CD8-positive, alpha-beta memory T cell (primary cell): ENCODE measurements around the gene DPCD. TPM values are rescaled to one million over a fixed set of nuclear protein-coding genes. Genes with fewer than 3 reads are reported as not detected.

Source experiments
- CTCF ChIA-PET: fragments of 350-600 bp; sonication (Branson Sonifier 250); formaldehyde crosslinking; loops from one replicate; lab custom pipeline; 2021; ENCODE audit warnings: antibody characterized with exemption; lab: Charles Lee
- POLR2A ChIA-PET: fragments of 350-600 bp; sonication (Branson Sonifier 250); formaldehyde crosslinking; loops from one replicate; lab custom pipeline; 2021; ENCODE audit warnings: antibody characterized with exemption; lab: Charles Lee
- DNase-seq, 5 donors: peaks; one replicate each; pipeline versions ENCODE4 v3.0.0 to v3.0.0-alpha.2; 2020 to 2022; ENCODE audit warnings: mixed read lengths in 1 of 5
- H3K27ac ChIP-seq: one replicate; pipeline ENCODE4 v1.7.0; 2013; ENCODE audit warnings: low read depth, mild to moderate bottlenecking, low read length, moderate library complexity
- H3K27me3 ChIP-seq: 2 replicates; pipeline ENCODE4 v1.7.0; 2013; ENCODE audit warnings: low read length, mild to moderate bottlenecking; ENCODE audit not compliant: insufficient read depth, poor library complexity, severe bottlenecking
- H3K36me3 ChIP-seq: 2 replicates; pipeline ENCODE4 v1.7.0; 2013; ENCODE audit warnings: mild to moderate bottlenecking, low read length, moderate library complexity; ENCODE audit not compliant: insufficient read depth
- H3K4me1 ChIP-seq: 2 replicates; pipeline ENCODE4 v1.7.0; 2013; ENCODE audit warnings: mild to moderate bottlenecking, low read length, moderate library complexity; ENCODE audit not compliant: insufficient read depth
- H3K4me3 ChIP-seq: 2 replicates; pipeline ENCODE4 v1.7.0; 2013; ENCODE audit warnings: mild to moderate bottlenecking, low read length
- H3K9me3 ChIP-seq: 2 replicates; pipeline ENCODE4 v1.7.0; 2013; ENCODE audit warnings: mild to moderate bottlenecking, low read length
- H3K27ac Mint-ChIP-seq, 8 donors: one replicate each; pipeline ENCODE4 v1.8.0; 2020 to 2021; ENCODE audit warnings: mixed read lengths in 8 of 8, mild to moderate bottlenecking in 6 of 8, inconsistent platforms in 3 of 8, moderate library complexity in 3 of 8
- H3K27me3 Mint-ChIP-seq, 2 donors: one replicate each; pipeline ENCODE4 v1.8.0; 2020 to 2021; ENCODE audit warnings: mixed read lengths in 2 of 2, mild to moderate bottlenecking in 1 of 2, moderate library complexity in 1 of 2
- H3K36me3 Mint-ChIP-seq, 3 donors: one replicate each; pipeline ENCODE4 v1.8.0; 2020 to 2021; ENCODE audit warnings: mixed read lengths in 3 of 3, inconsistent platforms in 1 of 3, mild to moderate bottlenecking in 1 of 3
- H3K4me1 Mint-ChIP-seq, 3 donors: one replicate each; pipeline ENCODE4 v1.8.0; 2020 to 2021; ENCODE audit warnings: mixed read lengths in 3 of 3, inconsistent platforms in 1 of 3, mild to moderate bottlenecking in 1 of 3
- H3K4me3 Mint-ChIP-seq, 7 donors: one replicate each; pipeline ENCODE4 v1.8.0; 2020 to 2021; ENCODE audit warnings: mixed read lengths in 7 of 7, mild to moderate bottlenecking in 6 of 7, moderate library complexity in 4 of 7, inconsistent platforms in 2 of 7
- H3K9me3 Mint-ChIP-seq, 5 donors: one replicate each; pipeline ENCODE4 v1.8.0; 2020 to 2022; ENCODE audit warnings: mixed read lengths in 5 of 5, mild to moderate bottlenecking in 3 of 5, moderate library complexity in 2 of 5, inconsistent platforms in 1 of 5
- polyA plus RNA-seq: library from polyadenylated mRNA; unstranded; fragments of 300-500 nt; fragmentation: Illumina TruSeq; gene quantifications from one replicate; pipeline ENCODE4 v1.2.3, GENCODE V29; 2021
- total RNA-seq, 2 experiments: library from RNA; stranded (reverse); gene quantifications; one replicate each; pipeline ENCODE4 v1.2.3, GENCODE V29; 2021

Gene DPCD
- total and polyA plus RNA-seq, 3 experiments from 2014 or later: 0.75 to 22.6 (median 21.0) TPM

GRCh38 chr10:101601541-101601940 is 13.4 kb downstream of the DPCD start:
- Mint-ChIP-seq H3K36me3 (peaks cover 0 to 26% (median 3%) of the 10 kb centered on the region in 3 donors), H3K27ac (peak overlapping the region in 1 of 8 donors; percentile 11), H3K4me3 (no peak overlapping the region), H3K27me3 (peaks cover 0 to 3% of the 10 kb centered on the region in 2 donors), H3K9me3 (no peaks in the 10 kb centered on the region), H3K4me1 (no peaks in the 10 kb centered on the region)
- DNase-seq: no peak
- ChIA-PET CTCF (interaction anchor here (1.3 to 3.8 kb wide), 2 partner anchors 21 to 180 kb away, joined by 3 to 14 read pairs; no protein-coding TSS in a partner anchor), POLR2A (no interaction called here)
- Histone ChIP-seq H3K9me3 (no peaks in the 10 kb centered on the region), H3K27me3 (no peaks in the 10 kb centered on the region), H3K27ac (no peak overlapping the region), H3K4me3 (no peak overlapping the region), H3K36me3 (no peaks in the 10 kb centered on the region), H3K4me1 (no peaks in the 10 kb centered on the region)

- POLR2A ChIA-PET: interaction anchor here (0.7 kb wide), 1 partner anchor 388 kb away, joined by 4 read pairs; no protein-coding TSS in a partner anchor
- peak; percentile 14 to 60 (median 29) for DNase-seq
- Mint-ChIP-seq H3K27me3 (peaks cover 0 to 3% of the 10 kb centered on the region in 2 donors), H3K27ac (peak overlapping the region in 3 of 8 donors; percentile 21 to 42 (median 22)), H3K4me1 (no peaks in the 10 kb centered on the region), H3K9me3 (no peaks in the 10 kb centered on the region), H3K4me3 (no peak overlapping the region), H3K36me3 (peaks cover 0 to 37% (median 3%) of the 10 kb centered on the region in 3 donors)
- no peaks in the 10 kb centered on the region for H3K27me3 ChIP-seq
- no peaks in the 10 kb centered on the region for H3K36me3 ChIP-seq
- no peaks in the 10 kb centered on the region for H3K9me3 ChIP-seq
- no peaks in the 10 kb centered on the region for H3K4me1 ChIP-seq
- CTCF ChIA-PET: interaction anchor here (0.9 to 3.8 kb wide), 7 partner anchors 8 to 179 kb away, joined by 3 to 14 read pairs (median 3); partner anchors contain the start of genes DPCD and POLL
- H3K27ac ChIP-seq: no peak overlapping the region
- H3K4me3 ChIP-seq: no peak overlapping the region
Measured at GRCh38 chr10:101602761-101603398, 14.8 kb downstream of the DPCD start.

- peaks cover 0 to 3% of the 10 kb centered on the region in 2 donors for H3K27me3 Mint-ChIP-seq
- CTCF ChIA-PET: no interaction called here
- no peaks in the 10 kb centered on the region for H3K9me3 Mint-ChIP-seq
- Histone ChIP-seq H3K27me3 (no peaks in the 10 kb centered on the region), H3K4me1 (no peaks in the 10 kb centered on the region), H3K27ac (no peak overlapping the region), H3K9me3 (no peaks in the 10 kb centered on the region), H3K4me3 (no peak overlapping the region), H3K36me3 (peaks cover 29% of the 10 kb centered on the region)
- H3K4me3 Mint-ChIP-seq: no peak overlapping the region
- H3K4me1 Mint-ChIP-seq: peaks cover 0 to 3% (median 0%) of the 10 kb centered on the region in 3 donors
- H3K36me3 Mint-ChIP-seq: peaks cover 0 to 77% (median 6%) of the 10 kb centered on the region in 3 donors
- peak overlapping the region in 2 of 8 donors; percentile 24 to 42 for H3K27ac Mint-ChIP-seq
- DNase-seq: no peak
- POLR2A ChIA-PET: no interaction called here
Measured at GRCh38 chr10:101607124-101607523, 19.0 kb downstream of the DPCD start.

GRCh38 chr10:101609481-101609880 is 21.4 kb downstream of the DPCD start:
- H3K27ac Mint-ChIP-seq: peak overlapping the region in 2 of 8 donors; percentile 29 to 34
- no peak overlapping the region for H3K4me3 ChIP-seq
- H3K36me3 ChIP-seq: peaks cover 29% of the 10 kb centered on the region
- ChIA-PET CTCF (interaction anchor here (1.4 kb wide), 1 partner anchor 231 kb away, joined by 4 read pairs; no protein-coding TSS in a partner anchor), POLR2A (no interaction called here)
- H3K27ac ChIP-seq: no peak overlapping the region
- no peaks in the 10 kb centered on the region for H3K9me3 Mint-ChIP-seq
- peak overlapping the region in 1 of 7 donors; percentile 48 for H3K4me3 Mint-ChIP-seq
- H3K27me3 ChIP-seq: no peaks in the 10 kb centered on the region
- H3K4me1 Mint-ChIP-seq: peaks cover 0 to 3% (median 0%) of the 10 kb centered on the region in 3 donors
- no peaks in the 10 kb centered on the region for H3K4me1 ChIP-seq
- H3K9me3 ChIP-seq: no peaks in the 10 kb centered on the region
- DNase-seq: no peak
- peaks cover 0 to 3% of the 10 kb centered on the region in 2 donors for H3K27me3 Mint-ChIP-seq
- H3K36me3 Mint-ChIP-seq: peaks cover 0 to 86% (median 6%) of the 10 kb centered on the region in 3 donors

GRCh38 chr10:101611096-101611905 is 23.2 kb downstream of the DPCD start:
- H3K4me3 ChIP-seq: no peak overlapping the region
- DNase-seq: no peak
- H3K27me3 ChIP-seq: no peaks in the 10 kb centered on the region
- Mint-ChIP-seq H3K27ac (peak overlapping the region in 6 of 8 donors; percentile 50 to 83 (median 73)), H3K36me3 (peaks cover 0 to 84% (median 3%) of the 10 kb centered on the region in 3 donors), H3K9me3 (no peaks in the 10 kb centered on the region), H3K4me1 (peaks cover 0 to 3% (median 0%) of the 10 kb centered on the region in 3 donors), H3K4me3 (no peak overlapping the region), H3K27me3 (no peaks in the 10 kb centered on the region)
- H3K4me1 ChIP-seq: no peaks in the 10 kb centered on the region
- no peak overlapping the region for H3K27ac ChIP-seq
- H3K36me3 ChIP-seq: peaks cover 35% of the 10 kb centered on the region
- ChIA-PET CTCF (no interaction called here), POLR2A (no interaction called here)
- H3K9me3 ChIP-seq: no peaks in the 10 kb centered on the region

- H3K4me3 Mint-ChIP-seq: no peak overlapping the region
- peaks cover 42% of the 10 kb centered on the region for H3K36me3 ChIP-seq
- no peaks in the 10 kb centered on the region for H3K27me3 Mint-ChIP-seq
- DNase-seq: no peak
- H3K4me1 Mint-ChIP-seq: peaks cover 0 to 3% (median 0%) of the 10 kb centered on the region in 3 donors
- H3K27ac Mint-ChIP-seq: peak overlapping the region in 1 of 8 donors; percentile 69
- H3K4me1 ChIP-seq: no peaks in the 10 kb centered on the region
- ChIA-PET CTCF (no interaction called here), POLR2A (no interaction called here)
- H3K9me3 Mint-ChIP-seq: no peaks in the 10 kb centered on the region
- H3K9me3 ChIP-seq: no peaks in the 10 kb centered on the region
- H3K36me3 Mint-ChIP-seq: peaks cover 0 to 85% (median 3%) of the 10 kb centered on the region in 3 donors
- H3K27me3 ChIP-seq: no peaks in the 10 kb centered on the region
- H3K27ac ChIP-seq: no peak overlapping the region
- no peak overlapping the region for H3K4me3 ChIP-seq
Measured at GRCh38 chr10:101612086-101612485, 24.0 kb downstream of the DPCD start.

- DNase-seq: no peak
- Histone ChIP-seq H3K36me3 (peaks cover 42% of the 10 kb centered on the region), H3K9me3 (no peaks in the 10 kb centered on the region), H3K4me3 (no peak overlapping the region), H3K27me3 (no peaks in the 10 kb centered on the region), H3K27ac (no peak overlapping the region), H3K4me1 (no peaks in the 10 kb centered on the region)
- Mint-ChIP-seq H3K27me3 (no peaks in the 10 kb centered on the region), H3K4me3 (no peak overlapping the region), H3K36me3 (peaks cover 0 to 86% (median 3%) of the 10 kb centered on the region in 3 donors), H3K27ac (peak overlapping the region in 1 of 8 donors; percentile 65), H3K4me1 (peaks cover 0 to 3% (median 3%) of the 10 kb centered on the region in 3 donors), H3K9me3 (no peaks in the 10 kb centered on the region)
- CTCF ChIA-PET: interaction anchor here (0.7 kb wide), 1 partner anchor 10 kb away, joined by 3 read pairs; no protein-coding TSS in a partner anchor
- POLR2A ChIA-PET: no interaction called here
Measured at GRCh38 chr10:101612872-101613271, 24.8 kb downstream of the DPCD start.
